ENCODE results near the gene PAMR1.
"Not testable (repeated sequence)": the region's sequence is repeated elsewhere in the genome, so short reads cannot be mapped to it uniquely, and the experiment has no call there.

The PAMR1 gene

GRCh38 chr11:35531246-35531645 is 5.8 kb upstream of the PAMR1 start:
- Histone ChIP-seq H3K4me1 (no peaks in the 10 kb centered on the region), H3K9me3 (no peaks in the 10 kb centered on the region), H3K27me3 (ENCODE audit: low read depth) (peaks cover 4% of the 10 kb centered on the region), H3K4me3 (no peak overlapping the region), H3K36me3 (replicated peaks) (no peaks in the 10 kb centered on the region)
- no peak for DNase-seq (ENCODE audit: low spot score in 2 of 2)
- in situ Hi-C loops (cut with MboI; ENCODE audit: low sequenced_read_pairs) = no loop called here

- Histone ChIP-seq H3K36me3 (replicated peaks) (no peaks in the 10 kb centered on the region), H3K4me3 (no peak overlapping the region), H3K27me3 (ENCODE audit: low read depth) (peaks cover 14% of the 10 kb centered on the region), H3K9me3 (no peaks in the 10 kb centered on the region), H3K4me1 (no peaks in the 10 kb centered on the region)
- in situ Hi-C loops (cut with MboI; ENCODE audit: low sequenced_read_pairs) = no loop called here
- no peak for DNase-seq (ENCODE audit: low spot score in 2 of 2)
Measured at GRCh38 chr11:35529971-35530495, 4.6 kb upstream of the PAMR1 start.

DNA sequence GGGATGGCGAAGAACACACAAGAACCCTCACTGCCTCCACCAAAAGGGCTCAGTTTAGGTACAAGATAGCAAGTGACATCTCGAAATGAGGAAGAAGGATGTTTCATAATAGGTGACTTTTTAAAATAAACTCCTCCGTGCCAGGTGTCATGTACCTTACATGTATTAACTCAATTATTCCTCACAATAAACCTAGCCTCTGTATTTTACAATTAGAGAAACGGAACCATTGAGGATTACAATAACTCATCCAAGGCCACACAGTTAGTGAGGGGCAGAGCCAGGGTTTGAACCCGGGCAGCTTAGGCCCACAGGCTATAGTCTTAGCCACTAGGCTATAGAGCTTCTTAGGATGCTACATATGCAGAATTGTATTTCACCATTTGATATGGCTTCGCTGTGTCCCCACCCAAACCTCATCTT is 965 bp upstream of the PAMR1 start:
- Histone ChIP-seq H3K4me1 (no peaks in the 10 kb centered on the region), H3K27me3 (ENCODE audit: low read depth) (peaks cover 40% of the 10 kb centered on the region), H3K4me3 (no peak overlapping the region), H3K9me3 (no peaks in the 10 kb centered on the region), H3K36me3 (replicated peaks) (no peaks in the 10 kb centered on the region)
- in situ Hi-C loops (cut with MboI; ENCODE audit: low sequenced_read_pairs) = no loop called here
- DNase-seq (ENCODE audit: low spot score in 2 of 2) = no peak

DNA sequence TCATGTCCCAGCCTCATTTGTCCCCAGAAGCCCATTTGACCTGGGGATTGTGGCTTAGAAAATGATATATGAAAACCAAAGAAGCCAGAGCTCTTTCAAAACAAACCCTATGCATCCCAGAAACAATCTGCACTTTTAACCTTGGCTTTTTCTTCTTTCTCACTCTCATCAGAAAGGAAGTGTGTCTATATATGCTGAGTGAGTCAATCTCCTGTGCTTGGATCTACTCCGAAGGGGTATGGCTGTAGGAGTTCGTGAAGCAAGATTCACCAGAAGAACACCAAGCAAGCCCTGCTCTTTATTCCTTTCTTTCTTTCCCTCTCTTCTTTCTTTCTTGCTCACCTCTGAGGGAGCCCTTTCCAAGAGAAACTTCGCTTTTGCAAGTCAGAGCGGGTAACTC is 636 bp downstream of the PAMR1 start:
- H3K4me1 ChIP-seq = no peaks in the 10 kb centered on the region
- in situ Hi-C loops (cut with MboI; ENCODE audit: low sequenced_read_pairs) = no loop called here
- H3K9me3 ChIP-seq = no peaks in the 10 kb centered on the region
- no peak overlapping the region for H3K4me3 ChIP-seq
- no peak for DNase-seq (ENCODE audit: low spot score in 2 of 2)
- H3K36me3 ChIP-seq (replicated peaks) = no peaks in the 10 kb centered on the region
- peaks cover 39% of the 10 kb centered on the region for H3K27me3 ChIP-seq (ENCODE audit: low read depth)

DNA sequence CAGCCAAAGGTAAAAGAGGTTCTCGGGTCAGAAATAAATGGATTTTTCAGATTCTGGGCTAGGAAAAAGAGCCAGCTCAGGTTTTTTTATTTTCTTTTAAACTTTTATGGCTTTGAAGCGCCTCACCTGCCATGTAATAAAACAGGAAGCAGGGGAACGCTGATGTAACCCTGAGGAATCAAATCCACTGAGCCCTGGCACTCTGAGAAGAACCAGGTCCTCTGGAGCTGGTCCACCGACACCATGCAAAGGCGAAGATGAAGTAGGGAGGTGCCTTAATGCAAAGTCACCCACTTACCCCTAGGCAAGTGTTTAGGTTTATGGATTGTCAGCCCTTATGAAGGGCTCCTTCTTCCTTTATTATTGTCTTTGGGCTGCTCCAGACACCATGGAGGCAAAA is 1.6 kb downstream of the PAMR1 start:
- H3K4me1 ChIP-seq = no peaks in the 10 kb centered on the region
- no peak overlapping the region for H3K4me3 ChIP-seq
- DNase-seq (ENCODE audit: low spot score in 2 of 2) = no peak
- H3K9me3 ChIP-seq = no peaks in the 10 kb centered on the region
- in situ Hi-C loops (cut with MboI; ENCODE audit: low sequenced_read_pairs) = no loop called here
- peaks cover 39% of the 10 kb centered on the region for H3K27me3 ChIP-seq (ENCODE audit: low read depth)
- no peaks in the 10 kb centered on the region for H3K36me3 ChIP-seq (replicated peaks)

DNA sequence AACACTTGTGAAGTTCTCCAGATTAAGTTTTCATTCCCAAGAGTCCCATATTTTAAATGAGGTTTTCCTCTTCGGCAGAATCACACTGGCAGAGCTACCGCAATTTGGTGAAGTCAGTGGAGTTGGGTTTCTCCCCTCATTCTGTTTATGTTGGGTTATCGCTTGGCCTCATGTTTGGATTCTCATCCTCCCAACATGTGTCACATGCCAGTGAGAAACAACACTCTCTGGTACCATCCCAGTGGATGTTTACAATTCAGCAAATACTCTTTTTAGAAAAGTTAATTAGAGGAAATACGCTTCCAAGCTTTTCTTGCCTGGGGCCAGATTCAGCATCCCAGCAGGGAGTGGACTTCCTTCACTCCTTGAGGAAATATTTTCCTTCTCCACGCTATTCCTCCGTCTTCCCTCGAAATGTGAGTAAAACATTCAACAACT is 2.1 kb downstream of the PAMR1 start:
- in situ Hi-C loops (cut with MboI; ENCODE audit: low sequenced_read_pairs) = no loop called here
- Histone ChIP-seq H3K4me3 (no peak overlapping the region), H3K36me3 (replicated peaks) (no peaks in the 10 kb centered on the region), H3K27me3 (ENCODE audit: low read depth) (peaks cover 39% of the 10 kb centered on the region), H3K4me1 (no peaks in the 10 kb centered on the region), H3K9me3 (no peaks in the 10 kb centered on the region)
- DNase-seq (ENCODE audit: low spot score in 2 of 2) = no peak

- in situ Hi-C loops (cut with MboI; ENCODE audit: low sequenced_read_pairs); H3K9me3 ChIP-seq; DNase-seq (ENCODE audit: low spot score in 2 of 2); H3K36me3 ChIP-seq (replicated peaks); H3K4me1 ChIP-seq; H3K4me3 ChIP-seq: not testable (repeated sequence)
- H3K27me3 ChIP-seq (ENCODE audit: low read depth) = peaks cover 39% of the 10 kb centered on the region
Measured at GRCh38 chr11:35522091-35522490, 3.3 kb downstream of the PAMR1 start.

- no peak for DNase-seq (ENCODE audit: low spot score in 2 of 2)
- H3K4me1 ChIP-seq = no peaks in the 10 kb centered on the region
- peaks cover 33% of the 10 kb centered on the region for H3K27me3 ChIP-seq (ENCODE audit: low read depth)
- no peaks in the 10 kb centered on the region for H3K36me3 ChIP-seq (replicated peaks)
- no peaks in the 10 kb centered on the region for H3K9me3 ChIP-seq
- no peak overlapping the region for H3K4me3 ChIP-seq
- in situ Hi-C loops (cut with MboI; ENCODE audit: low sequenced_read_pairs) = no loop called here
Measured at GRCh38 chr11:35520376-35520775, 5.0 kb downstream of the PAMR1 start.

- no peak for DNase-seq (ENCODE audit: low spot score in 2 of 2)
- Histone ChIP-seq H3K27me3 (ENCODE audit: low read depth) (peaks cover 16% of the 10 kb centered on the region), H3K4me3 (no peak overlapping the region), H3K4me1 (no peaks in the 10 kb centered on the region), H3K9me3 (no peaks in the 10 kb centered on the region), H3K36me3 (replicated peaks) (no peaks in the 10 kb centered on the region)
- in situ Hi-C loops (cut with MboI; ENCODE audit: low sequenced_read_pairs) = no loop called here
Measured at GRCh38 chr11:35518766-35519165, 6.7 kb downstream of the PAMR1 start.

GRCh38 chr11:35517481-35517880 is 7.9 kb downstream of the PAMR1 start:
- H3K27me3 ChIP-seq (ENCODE audit: low read depth) = peaks cover 5% of the 10 kb centered on the region
- no peaks in the 10 kb centered on the region for H3K36me3 ChIP-seq (replicated peaks)
- H3K4me3 ChIP-seq = no peak overlapping the region
- no peak for DNase-seq (ENCODE audit: low spot score in 2 of 2)
- H3K4me1 ChIP-seq = no peaks in the 10 kb centered on the region
- in situ Hi-C loops (cut with MboI; ENCODE audit: low sequenced_read_pairs) = no loop called here
- H3K9me3 ChIP-seq = no peaks in the 10 kb centered on the region

DNA sequence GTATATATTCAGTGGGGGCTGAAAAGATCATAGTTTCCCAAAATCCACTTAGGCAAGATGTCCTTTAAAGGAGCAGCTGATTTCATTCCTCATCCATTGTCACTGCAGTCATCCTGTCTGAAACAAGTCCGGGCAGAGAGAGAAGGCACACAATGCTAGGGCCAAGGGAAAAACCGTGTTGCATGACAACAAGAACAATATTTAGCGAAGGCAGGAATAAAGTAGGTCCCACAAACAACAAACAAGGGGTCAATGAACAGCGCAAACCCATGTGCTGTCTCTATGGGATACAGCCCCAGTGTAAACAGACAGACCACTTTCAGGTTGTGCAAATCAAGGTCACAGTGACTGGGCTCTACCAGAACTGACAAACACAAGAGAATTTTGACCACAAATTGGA is 9.0 kb downstream of the PAMR1 start:
- Histone ChIP-seq H3K9me3 (no peaks in the 10 kb centered on the region), H3K27me3 (ENCODE audit: low read depth) (no peaks in the 10 kb centered on the region), H3K4me3 (no peak overlapping the region), H3K4me1 (no peaks in the 10 kb centered on the region), H3K36me3 (replicated peaks) (no peaks in the 10 kb centered on the region)
- no peak for DNase-seq (ENCODE audit: low spot score in 2 of 2)
- in situ Hi-C loops (cut with MboI; ENCODE audit: low sequenced_read_pairs) = no loop called here

DNA sequence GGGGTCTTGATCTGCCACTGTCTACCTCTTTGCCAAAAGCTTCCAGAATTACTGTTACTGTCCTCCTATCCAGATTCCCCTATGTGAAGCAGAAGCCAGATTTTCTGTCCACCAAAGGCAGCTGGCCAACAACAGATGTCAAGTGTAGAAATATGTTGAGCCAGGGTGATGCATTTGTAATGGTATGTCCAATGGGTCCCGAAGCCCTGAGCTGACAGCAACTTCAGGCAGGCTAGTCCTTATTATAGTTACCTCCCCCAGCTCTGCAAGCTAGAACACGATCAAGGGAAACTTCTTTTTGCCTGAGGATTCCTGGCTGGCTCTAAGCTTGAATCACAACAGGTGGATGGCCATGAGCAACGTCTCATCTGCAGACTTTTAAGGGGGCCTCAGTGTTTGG is 10.2 kb downstream of the PAMR1 start:
- no peaks in the 10 kb centered on the region for H3K4me1 ChIP-seq
- in situ Hi-C loops (cut with MboI; ENCODE audit: low sequenced_read_pairs) = no loop called here
- H3K4me3 ChIP-seq = no peak overlapping the region
- no peaks in the 10 kb centered on the region for H3K36me3 ChIP-seq (replicated peaks)
- H3K9me3 ChIP-seq = no peaks in the 10 kb centered on the region
- no peak for DNase-seq (ENCODE audit: low spot score in 2 of 2)
- no peaks in the 10 kb centered on the region for H3K27me3 ChIP-seq (ENCODE audit: low read depth)

DNA sequence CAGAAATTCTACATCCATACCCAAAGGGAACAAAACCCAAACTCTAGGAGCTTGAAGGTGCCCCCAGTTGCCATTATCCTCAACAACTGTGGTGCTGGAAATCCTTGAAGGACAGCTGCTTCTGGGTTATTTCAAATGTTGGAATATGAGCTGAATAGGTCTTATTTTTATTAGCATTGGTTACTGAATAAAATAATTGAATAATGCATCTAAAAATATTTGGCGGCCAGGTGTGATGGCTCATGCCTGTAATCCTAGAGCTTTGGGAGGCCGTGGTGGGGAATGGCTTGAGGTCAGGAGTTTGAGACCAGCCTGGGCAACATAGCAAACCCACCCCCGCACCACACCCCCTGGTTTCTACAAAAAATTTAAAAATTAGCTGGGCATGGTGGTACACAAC is 10.9 kb downstream of the PAMR1 start:
- no peaks in the 10 kb centered on the region for H3K27me3 ChIP-seq (ENCODE audit: low read depth)
- no peak overlapping the region for H3K4me3 ChIP-seq
- no peak for DNase-seq (ENCODE audit: low spot score in 2 of 2)
- H3K36me3 ChIP-seq (replicated peaks) = no peaks in the 10 kb centered on the region
- in situ Hi-C loops (cut with MboI; ENCODE audit: low sequenced_read_pairs) = no loop called here
- H3K9me3 ChIP-seq = no peaks in the 10 kb centered on the region
- no peaks in the 10 kb centered on the region for H3K4me1 ChIP-seq

DNA sequence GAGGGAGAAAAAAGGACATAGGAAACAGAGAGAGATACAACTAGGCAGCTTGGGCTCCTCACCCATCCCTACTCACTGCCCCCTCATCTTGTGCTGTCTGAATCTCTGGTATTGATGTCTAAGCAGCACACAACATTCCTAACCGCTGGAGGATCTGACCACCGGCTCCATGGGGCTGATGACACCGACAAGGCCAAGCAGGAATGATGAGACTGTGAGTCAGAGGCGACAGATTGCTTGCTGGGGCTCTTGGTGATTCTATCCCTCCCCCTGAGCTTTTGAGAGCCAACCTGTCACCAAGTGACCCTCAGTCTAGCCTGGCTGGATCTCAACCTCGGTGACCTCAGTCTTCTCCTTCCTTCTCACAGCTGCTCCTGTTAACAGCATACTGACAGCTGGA is 13.8 kb downstream of the PAMR1 start:
- Histone ChIP-seq H3K4me3 (no peak overlapping the region), H3K27me3 (ENCODE audit: low read depth) (no peaks in the 10 kb centered on the region), H3K9me3 (no peaks in the 10 kb centered on the region), H3K4me1 (no peaks in the 10 kb centered on the region), H3K36me3 (replicated peaks) (no peaks in the 10 kb centered on the region)
- DNase-seq (ENCODE audit: low spot score in 2 of 2) = no peak
- in situ Hi-C loops (cut with MboI; ENCODE audit: low sequenced_read_pairs) = no loop called here

- DNase-seq (ENCODE audit: low spot score in 2 of 2) = no peak
- Histone ChIP-seq H3K36me3 (replicated peaks) (no peaks in the 10 kb centered on the region), H3K4me1 (no peaks in the 10 kb centered on the region), H3K27me3 (ENCODE audit: low read depth) (no peaks in the 10 kb centered on the region), H3K9me3 (no peaks in the 10 kb centered on the region), H3K4me3 (no peak overlapping the region)
- in situ Hi-C loops (cut with MboI; ENCODE audit: low sequenced_read_pairs) = no loop called here
Measured at GRCh38 chr11:35507688-35508087, 17.7 kb downstream of the PAMR1 start.

Measured in HAP-1 (cell line).